ENCODE results near the gene CREB3.

GRCh38 chr9:35745569-35745968, 13.1 kb downstream of the CREB3 start:
- no peak for TF ChIP-seq POLR2A (IDR thresholded peaks at IDR 0.05; ENCODE audit: low read length)
- TF ChIP-seq GATA1 (IDR thresholded peaks at IDR 0.05; ENCODE audit: low read depth, low read length), result no peak
